ENCODE results near the gene STUM.

- TF ChIP-seq, protein P1, sequence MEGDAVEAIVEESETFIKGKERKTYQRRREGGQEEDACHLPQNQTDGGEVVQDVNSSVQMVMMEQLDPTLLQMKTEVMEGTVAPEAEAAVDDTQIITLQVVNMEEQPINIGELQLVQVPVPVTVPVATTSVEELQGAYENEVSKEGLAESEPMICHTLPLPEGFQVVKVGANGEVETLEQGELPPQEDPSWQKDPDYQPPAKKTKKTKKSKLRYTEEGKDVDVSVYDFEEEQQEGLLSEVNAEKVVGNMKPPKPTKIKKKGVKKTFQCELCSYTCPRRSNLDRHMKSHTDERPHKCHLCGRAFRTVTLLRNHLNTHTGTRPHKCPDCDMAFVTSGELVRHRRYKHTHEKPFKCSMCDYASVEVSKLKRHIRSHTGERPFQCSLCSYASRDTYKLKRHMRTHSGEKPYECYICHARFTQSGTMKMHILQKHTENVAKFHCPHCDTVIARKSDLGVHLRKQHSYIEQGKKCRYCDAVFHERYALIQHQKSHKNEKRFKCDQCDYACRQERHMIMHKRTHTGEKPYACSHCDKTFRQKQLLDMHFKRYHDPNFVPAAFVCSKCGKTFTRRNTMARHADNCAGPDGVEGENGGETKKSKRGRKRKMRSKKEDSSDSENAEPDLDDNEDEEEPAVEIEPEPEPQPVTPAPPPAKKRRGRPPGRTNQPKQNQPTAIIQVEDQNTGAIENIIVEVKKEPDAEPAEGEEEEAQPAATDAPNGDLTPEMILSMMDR (IDR thresholded peaks at IDR 0.05): no peak
- TF ChIP-seq POLR2A (IDR thresholded peaks at IDR 0.05): no peak
Observed at GRCh38 chr1:226586116-226586515, 37.6 kb downstream of the STUM start.
